ENCODE data around the gene GPR37. TPM values are rescaled to one million over a fixed set of nuclear protein-coding genes. Genes with fewer than 3 reads are reported as not detected.
A peak's percentile ranks its signal among the peaks of the same experiment; 100 is the strongest.

Gene GPR37
- total RNA-seq, 1 experiment from 2014 or later: 10.5 TPM

- DNase-seq: peak; percentile 23
- intact Hi-C loops (cut with micrococcal nuclease): no loop called here
- Histone ChIP-seq H3K4me2 (ENCODE audit: low read length) (no peak overlapping the region), H2AFZ (ENCODE audit: low read length) (no peak overlapping the region), H3F3A (ENCODE audit: low read length, unreplicated experiment) (no peaks in the 10 kb centered on the region), H3K27me3 (ENCODE audit: low read length) (no peaks in the 10 kb centered on the region), H3K9me3 (ENCODE audit: low read length) (no peaks in the 10 kb centered on the region), H3K9ac (ENCODE audit: low read length) (no peak overlapping the region), H3K79me2 (ENCODE audit: low read length) (no peaks in the 10 kb centered on the region), H3K4me1 (ENCODE audit: insufficient read depth, low read length) (no peaks in the 10 kb centered on the region), H3K4me3 (ENCODE audit: low read length) (no peak overlapping the region), H3K36me3 (ENCODE audit: low read depth, low read length) (no peaks in the 10 kb centered on the region), H4K20me1 (ENCODE audit: low read length) (no peaks in the 10 kb centered on the region), H3K9me2 (replicated peaks; ENCODE audit: low read length) (no peaks in the 10 kb centered on the region), H3K27ac (ENCODE audit: low read length) (no peak overlapping the region)
- no peak for TF ChIP-seq EZH2phosphoT487 (IDR thresholded peaks at IDR 0.05; ENCODE audit: borderline replicate concordance, low read length)
- no peak for TF ChIP-seq CTCF (conservative IDR thresholded peaks at IDR 0.05; ENCODE audit: low read depth, low read length)
- no peak for TF ChIP-seq EZH2 (IDR thresholded peaks at IDR 0.05; ENCODE audit: low read length, unreplicated experiment)
- BruUV-seq (replicated peaks): no TSS peak
- POLR2A ChIA-PET (ENCODE audit: unreplicated experiment): interaction anchor here (0.7 kb wide), 1 partner anchor 8 kb away, joined by 8 read pairs; no protein-coding TSS in a partner anchor
- peak; percentile 22; the same call in 1 of the 2 replicates for ATAC-seq
- CTCF ChIA-PET: no interaction called here
Measured at GRCh38 chr7:124712017-124712416, 53.6 kb downstream of the GPR37 start.

- Histone ChIP-seq H2AFZ (ENCODE audit: low read length) (no peak overlapping the region), H4K20me1 (ENCODE audit: low read length) (no peaks in the 10 kb centered on the region), H3K36me3 (ENCODE audit: low read depth, low read length) (no peaks in the 10 kb centered on the region), H3K79me2 (ENCODE audit: low read length) (no peaks in the 10 kb centered on the region), H3K4me3 (ENCODE audit: low read length) (no peak overlapping the region), H3K9ac (ENCODE audit: low read length) (no peak overlapping the region), H3F3A (ENCODE audit: low read length, unreplicated experiment) (no peaks in the 10 kb centered on the region), H3K27me3 (ENCODE audit: low read length) (no peaks in the 10 kb centered on the region), H3K4me2 (ENCODE audit: low read length) (no peak overlapping the region), H3K4me1 (ENCODE audit: insufficient read depth, low read length) (no peaks in the 10 kb centered on the region), H3K9me2 (replicated peaks; ENCODE audit: low read length) (no peaks in the 10 kb centered on the region), H3K9me3 (ENCODE audit: low read length) (no peaks in the 10 kb centered on the region), H3K27ac (ENCODE audit: low read length) (no peak overlapping the region)
- DNase-seq: peak; percentile 9
- no peak for ATAC-seq
- POLR2A ChIA-PET (ENCODE audit: unreplicated experiment): no interaction called here
- CTCF ChIA-PET: no interaction called here
- TF ChIP-seq CTCF (conservative IDR thresholded peaks at IDR 0.05; ENCODE audit: low read depth, low read length) (no peak), EZH2 (IDR thresholded peaks at IDR 0.05; ENCODE audit: low read length, unreplicated experiment) (no peak), EZH2phosphoT487 (IDR thresholded peaks at IDR 0.05; ENCODE audit: borderline replicate concordance, low read length) (no peak)
- BruUV-seq (replicated peaks): no TSS peak
- intact Hi-C loops (cut with micrococcal nuclease): no loop called here
Measured at GRCh38 chr7:124702385-124702784, 63.2 kb downstream of the GPR37 start.

GRCh38 chr7:124701955-124702354 is 63.6 kb downstream of the GPR37 start:
- ChIA-PET POLR2A (ENCODE audit: unreplicated experiment) (no interaction called here), CTCF (no interaction called here)
- TF ChIP-seq EZH2phosphoT487 (IDR thresholded peaks at IDR 0.05; ENCODE audit: borderline replicate concordance, low read length): no peak
- no peak for TF ChIP-seq CTCF (conservative IDR thresholded peaks at IDR 0.05; ENCODE audit: low read depth, low read length)
- TF ChIP-seq EZH2 (IDR thresholded peaks at IDR 0.05; ENCODE audit: low read length, unreplicated experiment): no peak
- Histone ChIP-seq H2AFZ (ENCODE audit: low read length) (no peak overlapping the region), H3K4me1 (ENCODE audit: insufficient read depth, low read length) (no peaks in the 10 kb centered on the region), H4K20me1 (ENCODE audit: low read length) (no peaks in the 10 kb centered on the region), H3K27ac (ENCODE audit: low read length) (no peak overlapping the region), H3K9me2 (replicated peaks; ENCODE audit: low read length) (no peaks in the 10 kb centered on the region), H3K4me3 (ENCODE audit: low read length) (no peak overlapping the region), H3K79me2 (ENCODE audit: low read length) (no peaks in the 10 kb centered on the region), H3K36me3 (ENCODE audit: low read depth, low read length) (no peaks in the 10 kb centered on the region), H3K9me3 (ENCODE audit: low read length) (no peaks in the 10 kb centered on the region), H3F3A (ENCODE audit: low read length, unreplicated experiment) (no peaks in the 10 kb centered on the region), H3K27me3 (ENCODE audit: low read length) (no peaks in the 10 kb centered on the region), H3K4me2 (ENCODE audit: low read length) (no peak overlapping the region), H3K9ac (ENCODE audit: low read length) (no peak overlapping the region)
- no TSS peak for BruUV-seq (replicated peaks)
- intact Hi-C loops (cut with micrococcal nuclease): no loop called here
- DNase-seq (peak; percentile 14), ATAC-seq (0 out of 2 replicates have a peak, but pooled peaks have one; percentile 22)
